HCT116 (cell line): Measurements from ENCODE around the gene TBR1. TPM values are rescaled to one million over a fixed set of nuclear protein-coding genes. Genes with fewer than 3 reads are reported as not detected.

Experiments
- ATAC-seq: fragments of 200-7000 bp; cut with Tn5 transposase; 2 replicates; pipeline ENCODE4 v1.9.1; 2020; ENCODE audit warnings: mild to moderate bottlenecking, moderate library complexity
- BruUV-seq: library from RNA; stranded (reverse); fragments of 400-500 nt; replicated peaks from 2 replicates; lab custom pipeline; 2021; lab: Mats Ljungman, UMichigan
- CTCF ChIA-PET: fragments of 300-600 bp; sonication (Branson Sonifier 250); formaldehyde crosslinking; loops from one replicate; lab custom pipeline; 2021; ENCODE audit warnings: antibody characterized with exemption; lab: Charles Lee
- POLR2A ChIA-PET: fragments of 300-600, 350-600 bp; sonication (Branson Sonifier 250); formaldehyde crosslinking; loops from one replicate; lab custom pipeline; 2021; ENCODE audit warnings: antibody characterized with exemption; lab: Charles Lee
- RAD21 ChIA-PET, 2 experiments: fragments of 300-600 bp; sonication (Branson Sonifier 250); formaldehyde crosslinking; loops; one replicate each; lab custom pipeline; 2023; ENCODE audit warnings: low total read pairs in 2 of 2; ENCODE audit not compliant: uncharacterized antibody in 2 of 2, unreplicated experiment in 2 of 2, low non-redundant PET in 1 of 2; lab: Charles Lee
- DNase-seq: peaks from one replicate; pipeline ENCODE4 v3.0.0-alpha.2; 2010; ENCODE audit warnings: low read depth, low spot score
- H2AFZ ChIP-seq: fragments of 200-600 bp; shearing (Covaris generic), sonication (generic); 2 replicates; pipeline ENCODE4 v1.6.1; 2017; ENCODE audit warnings: low read depth, mixed run types, mixed read lengths, antibody characterized with exemption, low read length; ENCODE audit not compliant: poor library complexity, severe bottlenecking
- H3K27ac ChIP-seq: 2 replicates; pipeline ENCODE4 v1.5.1; 2012; ENCODE audit warnings: low read depth, low read length
- H3K27me3 ChIP-seq: fragments of 200-600 bp; sonication (generic); 2 replicates; pipeline ENCODE4 v1.6.1; 2016; ENCODE audit warnings: mixed run types, low read length, mixed read lengths; ENCODE audit not compliant: insufficient read depth
- H3K36me3 ChIP-seq, 2 experiments: fragments of 200-500 bp in 1 of 2; fragments of 200-600 bp in 1 of 2; sonication (Bioruptor generic) in 1 of 2; sonication (generic) in 1 of 2; 2 replicates each; pipeline versions ENCODE4 v1.5.1 to v1.6.1; 2014 to 2016; ENCODE audit warnings: low read length in 2 of 2, inconsistent platforms in 1 of 2, mixed read lengths in 1 of 2, mixed run types in 1 of 2; ENCODE audit not compliant: insufficient read depth in 2 of 2, control insufficient read depth in 1 of 2
- H3K4me1 ChIP-seq, 2 experiments: fragments of 200-600 bp in 1 of 2; sonication (generic) in 1 of 2; 2 replicates each; pipeline versions ENCODE4 v1.5.1 to v1.6.1; 2012 to 2017; ENCODE audit warnings: low read length in 2 of 2, inconsistent platforms in 1 of 2, mild to moderate bottlenecking in 1 of 2, mixed read lengths in 1 of 2, mixed run types in 1 of 2, moderate library complexity in 1 of 2; ENCODE audit not compliant: insufficient read depth in 2 of 2, control insufficient read depth in 1 of 2
- H3K4me2 ChIP-seq: fragments of 200-600 bp; sonication (generic); 2 replicates; pipeline ENCODE4 v1.6.1; 2017; ENCODE audit warnings: mixed run types, low read length, mixed read lengths
- H3K4me3 ChIP-seq, 2 experiments: fragments of 200-600 bp in 1 of 2; sonication (generic) in 1 of 2; replicated peaks in 1 of 2; 2 replicates each; pipeline ENCODE4 v1.5.1; 2011 to 2016; ENCODE audit warnings: low read length in 2 of 2, control low read depth in 1 of 2, low read depth in 1 of 2, mild to moderate bottlenecking in 1 of 2, mixed read lengths in 1 of 2, mixed run types in 1 of 2
- H3K79me2 ChIP-seq: fragments of 200-600 bp; sonication (generic); 2 replicates; pipeline ENCODE4 v1.6.1; 2017; ENCODE audit warnings: mild to moderate bottlenecking, mixed run types, low read length, moderate library complexity, mixed read lengths; ENCODE audit not compliant: insufficient read depth
- H3K9ac ChIP-seq: fragments of 200-600 bp; sonication (generic); 2 replicates; pipeline ENCODE4 v1.6.1; 2016; ENCODE audit warnings: low read length, mixed read lengths
- H3K9me2 ChIP-seq: fragments of 200-600 bp; sonication (generic), shearing (Covaris generic); 2 replicates; pipeline ENCODE4 v1.6.1; 2017; ENCODE audit warnings: mixed run types, mild to moderate bottlenecking, moderate library complexity; ENCODE audit not compliant: insufficient read depth
- H3K9me3 ChIP-seq, 2 experiments: fragments of 200-500 bp in 1 of 2; fragments of 200-600 bp in 1 of 2; sonication (Bioruptor generic) in 1 of 2; sonication (generic) in 1 of 2; 2 replicates each; pipeline ENCODE4 v1.6.1; 2014 to 2017; ENCODE audit warnings: low read length in 2 of 2, mixed read lengths in 2 of 2, inconsistent platforms in 1 of 2, low read depth in 1 of 2, mild to moderate bottlenecking in 1 of 2, mixed run types in 1 of 2, moderate library complexity in 1 of 2; ENCODE audit not compliant: control insufficient read depth in 1 of 2, insufficient read depth in 1 of 2
- H4K20me1 ChIP-seq: fragments of 200-600 bp; sonication (generic), shearing (Covaris generic); 2 replicates; pipeline ENCODE4 v1.6.1; 2017; ENCODE audit warnings: mixed run types, mild to moderate bottlenecking, moderate library complexity; ENCODE audit not compliant: insufficient read depth
- ATF3 ChIP-seq: IDR thresholded peaks from 2 replicates; pipeline ENCODE4 v1.6.1; 2012
- CBX3 ChIP-seq: IDR thresholded peaks from 2 replicates; pipeline ENCODE4 v1.6.1; 2012; ENCODE audit warnings: low read depth
- CEBPB ChIP-seq: IDR thresholded peaks from 2 replicates; pipeline ENCODE4 v1.6.1; 2012; ENCODE audit warnings: low read depth
- EGR1 ChIP-seq: IDR thresholded peaks from 2 replicates; pipeline ENCODE4 v1.6.1; 2012; ENCODE audit warnings: low read depth
- ELF1 ChIP-seq: IDR thresholded peaks from 2 replicates; pipeline ENCODE4 v1.6.1; 2012; ENCODE audit warnings: low read depth, borderline replicate concordance
- EZH2 ChIP-seq: fragments of 200-600 bp; sonication (generic); IDR thresholded peaks from 2 replicates; pipeline ENCODE4 v1.6.1; 2017; ENCODE audit warnings: antibody characterized with exemption, mixed run types
- EZH2phosphoT487 ChIP-seq: fragments of 200-600 bp; IDR thresholded peaks from 2 replicates; pipeline ENCODE4 v1.6.1; 2018; ENCODE audit warnings: antibody characterized with exemption, borderline replicate concordance
- FOSL1 ChIP-seq: IDR thresholded peaks from 2 replicates; pipeline ENCODE4 v1.6.1; 2012; ENCODE audit warnings: low read depth
- POLR2AphosphoS5 ChIP-seq: IDR thresholded peaks from 2 replicates; pipeline ENCODE4 v1.6.1; 2011; ENCODE audit warnings: mild to moderate bottlenecking, low read depth, low read length, moderate library complexity
- RAD21 ChIP-seq: IDR thresholded peaks from 2 replicates; pipeline ENCODE4 v1.6.1; 2012; ENCODE audit warnings: low read depth, mild to moderate bottlenecking
- REST ChIP-seq: IDR thresholded peaks from 2 replicates; pipeline ENCODE4 v1.6.1; 2012; ENCODE audit warnings: low read depth
- SP1 ChIP-seq: IDR thresholded peaks from 2 replicates; pipeline ENCODE4 v1.6.1; 2012; ENCODE audit warnings: low read depth
- SRF ChIP-seq: IDR thresholded peaks from 2 replicates; pipeline ENCODE4 v1.6.1; 2012; ENCODE audit warnings: low read depth
- YY1 ChIP-seq: IDR thresholded peaks from 2 replicates; pipeline ENCODE4 v1.6.1; 2011; ENCODE audit warnings: low read length, low read depth, moderate library complexity, mild to moderate bottlenecking; ENCODE audit not compliant: insufficient replicate concordance; ENCODE audit errors: extremely low read depth
- ZFX ChIP-seq: fragments of 450-650 bp; IDR thresholded peaks from 2 replicates; pipeline ENCODE4 v1.6.1; 2017
- intact Hi-C: fragments of 100-400 bp; cut with micrococcal nuclease; formaldehyde crosslinking; loops from 2 replicates; pipeline ENCODE4 v1.10.0; 2022
- total RNA-seq: library from RNA; stranded (reverse); gene quantifications from one replicate; pipeline ENCODE4 v1.2.1, GENCODE V29; 2021; ENCODE audit not compliant: unreplicated experiment

The TBR1 gene
- total RNA-seq, 1 experiment from 2014 or later = 0.17 TPM

- peaks cover 62% of the 10 kb centered on the region for H3K79me2 ChIP-seq
- H3K4me3 ChIP-seq = no peak overlapping the region
- H3K27me3 ChIP-seq = no peaks in the 10 kb centered on the region
- no peak for ATAC-seq
- BruUV-seq = no TSS peak
- intact Hi-C loops = no loop called here
- no peak for DNase-seq
- RAD21 ChIA-PET = no interaction called here
- CTCF ChIA-PET = no interaction called here
- no peaks in the 10 kb centered on the region for H3K36me3 ChIP-seq
- H3K4me2 ChIP-seq = no peak overlapping the region
- POLR2A ChIA-PET = no interaction called here
- H3K9me2 ChIP-seq = no peaks in the 10 kb centered on the region
- no peak overlapping the region for H3K9ac ChIP-seq
- H3K4me1 ChIP-seq = no peaks in the 10 kb centered on the region
- H4K20me1 ChIP-seq = no peaks in the 10 kb centered on the region
- H3K9me3 ChIP-seq = no peaks in the 10 kb centered on the region
- no peak overlapping the region for H3K27ac ChIP-seq
- TF ChIP-seq ELF1 (no peak), REST (no peak)
- TF ChIP-seq, all 23 proteins: peak for 0
- no peak overlapping the region for H2AFZ ChIP-seq
These were observed 36.4 kb upstream of the TBR1 start for GRCh38 chr2:161379740-161380139.

- intact Hi-C loops = no loop called here
- no peaks in the 10 kb centered on the region for H3K9me2 ChIP-seq
- no peak for DNase-seq
- no peak overlapping the region for H2AFZ ChIP-seq
- no peaks in the 10 kb centered on the region for H3K4me1 ChIP-seq
- no peaks in the 10 kb centered on the region for H4K20me1 ChIP-seq
- ATAC-seq = no peak
- H3K79me2 ChIP-seq = peaks cover 59% of the 10 kb centered on the region
- ChIA-PET CTCF (no interaction called here), POLR2A (no interaction called here), RAD21 (no interaction called here)
- no peaks in the 10 kb centered on the region for H3K9me3 ChIP-seq
- no peak overlapping the region for H3K4me2 ChIP-seq
- H3K27me3 ChIP-seq = no peaks in the 10 kb centered on the region
- no peak overlapping the region for H3K4me3 ChIP-seq
- H3K9ac ChIP-seq = no peak overlapping the region
- no peak overlapping the region for H3K27ac ChIP-seq
- BruUV-seq = no TSS peak
- H3K36me3 ChIP-seq = peaks cover 2% of the 10 kb centered on the region in 2 experiments; a peak in 3 of 4 replicates
- TF ChIP-seq YY1 (no peak), POLR2AphosphoS5 (no peak), EZH2phosphoT487 (no peak), ZFX (no peak), SRF (no peak), FOSL1 (no peak), RAD21 (no peak), CEBPB (no peak), EGR1 (no peak), EZH2 (no peak), SP1 (no peak), CBX3 (no peak), REST (no peak), ATF3 (no peak)
These were observed 34.6 kb upstream of the TBR1 start for GRCh38 chr2:161381546-161381945.
